Measurements from ENCODE around the gene IGFL3. TPM values are rescaled to one million over a fixed set of nuclear protein-coding genes. Genes with fewer than 3 reads are reported as not detected.

IGFL3 gene
- not detected in 2 replicates for total RNA-seq

DNA sequence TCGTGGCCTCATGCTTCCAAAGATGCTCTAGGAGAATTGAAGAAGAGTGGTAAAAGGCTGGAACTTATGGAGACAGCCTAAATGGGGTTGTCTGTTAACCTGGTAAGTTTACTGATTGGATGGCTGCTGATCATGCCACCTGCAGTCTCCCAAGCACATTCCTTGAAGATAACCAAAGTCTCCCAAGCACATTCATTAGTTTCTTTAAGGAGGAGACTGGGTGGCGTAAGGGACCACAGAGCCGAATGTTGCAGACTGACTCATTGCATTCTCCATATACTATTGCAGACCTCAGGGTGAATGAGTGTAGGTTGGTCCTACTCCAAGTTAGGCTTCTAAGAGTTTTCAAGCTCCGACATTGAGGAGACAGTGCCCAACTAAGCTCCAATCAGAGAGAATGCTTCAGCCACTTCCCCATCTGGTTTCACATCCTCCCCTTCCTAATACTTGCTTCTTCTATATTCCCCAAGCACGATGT lies at the start of gene IGFL3:
Gene IGFL3, minus strand, starts transcription at position 51 of the 478 bp plus-strand sequence. Its CDS starts 39 bp downstream, at position 12.

GRCh38 chr19:46147791-46148288 lies 23.4 kb upstream of the IGFL3 start, which contains the start of gene IGFL2:
Gene IGFL2 (plus strand): TSS chr19:46148238. CDS start chr19:46148279, 41 bp downstream.

Other genes with a start within 250 kb of the IGFL3 start
- 17.8 and 20.8 TPM in 2 replicates for gene IRF2BP1, start 238.5 kb downstream of the IGFL3 start, total RNA-seq
- 1.0 and 2.3 TPM in 2 replicates for gene MYPOP, start 222.1 kb downstream of the IGFL3 start, total RNA-seq
- gene NANOS2, start 209.9 kb downstream of the IGFL3 start, total RNA-seq, result not detected in 2 replicates
- not detected in 2 replicates for gene NOVA2, start 150.8 kb downstream of the IGFL3 start, total RNA-seq
- gene CCDC61, start 129.2 kb downstream of the IGFL3 start, total RNA-seq, result 4.9 and 12.3 TPM in 2 replicates
- gene PGLYRP1, start 101.6 kb downstream of the IGFL3 start, total RNA-seq, result not detected in 2 replicates
- not detected in 2 replicates for gene IGFL4, start 83.7 kb downstream of the IGFL3 start, total RNA-seq
- 2.4 TPM in 1 of 2 replicates, not detected in the other for gene IGFL2, start 23.6 kb upstream of the IGFL3 start, total RNA-seq
- under 0.01 TPM in 1 of 2 replicates, not detected in the other for gene IGFL1, start 105.1 kb upstream of the IGFL3 start, total RNA-seq
- gene HIF3A, start 172.4 kb upstream of the IGFL3 start, total RNA-seq, result 0.71 TPM in 1 of 2 replicates, not detected in the other
- 35.2 and 52.1 TPM in 2 replicates for gene PPP5C, start 222.4 kb upstream of the IGFL3 start, total RNA-seq